ENCODE measurements around the gene DHRSX.

- no peak for TF ChIP-seq CTCF (IDR thresholded peaks at IDR 0.05)
- no peak for TF ChIP-seq POLR2AphosphoS5 (IDR thresholded peaks at IDR 0.05)
- TF ChIP-seq POLR2A (IDR thresholded peaks at IDR 0.05; ENCODE audit: low read depth), result no peak
- TF ChIP-seq EP300 (IDR thresholded peaks at IDR 0.05), result no peak
These were observed 173.4 kb downstream of the DHRSX start for GRCh38 chrX:2327423-2327822.

Data from esophagus muscularis mucosa (tissue), 4 donors.